ENCODE measurements around the gene INPP1.
A peak's percentile ranks its signal among the peaks of the same experiment; 100 is the strongest.

DNA sequence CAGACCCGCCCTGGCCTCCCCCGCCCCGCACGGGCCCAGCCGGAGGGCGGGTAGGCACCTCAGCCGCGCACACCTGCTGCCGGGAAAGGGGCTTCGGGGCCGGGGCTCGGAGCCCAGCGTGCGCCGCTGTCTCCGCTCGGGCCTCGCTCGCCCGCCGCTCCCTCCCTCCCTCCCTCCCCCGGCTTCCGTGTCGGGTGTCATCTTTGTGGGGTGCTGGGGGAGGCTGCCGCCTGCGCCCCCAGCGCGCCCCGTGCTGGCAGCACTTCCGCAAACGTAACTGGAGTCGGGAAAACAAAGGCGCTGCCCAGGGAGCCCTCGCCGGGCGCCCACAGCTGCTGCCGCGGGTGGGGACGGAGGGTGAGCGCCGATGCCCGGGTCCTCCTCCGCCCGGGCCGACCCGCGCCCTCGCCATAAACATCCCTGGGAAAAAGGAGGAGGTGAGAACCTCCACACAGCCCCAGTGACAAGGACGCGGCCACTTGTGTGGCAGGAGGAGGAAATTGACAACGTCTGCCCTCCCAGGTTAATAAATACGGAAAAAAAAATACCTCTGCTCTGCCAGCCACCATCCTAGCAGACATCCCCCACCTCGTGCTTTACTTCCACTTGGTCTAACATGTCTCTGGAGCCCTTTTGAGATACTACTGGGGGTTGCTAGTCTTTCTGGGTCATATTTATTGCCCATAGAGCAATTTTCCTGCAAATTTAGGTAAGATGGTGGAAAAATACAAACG is 65.3 kb downstream of the INPP1 start:
- TF ChIP-seq, protein P1, sequence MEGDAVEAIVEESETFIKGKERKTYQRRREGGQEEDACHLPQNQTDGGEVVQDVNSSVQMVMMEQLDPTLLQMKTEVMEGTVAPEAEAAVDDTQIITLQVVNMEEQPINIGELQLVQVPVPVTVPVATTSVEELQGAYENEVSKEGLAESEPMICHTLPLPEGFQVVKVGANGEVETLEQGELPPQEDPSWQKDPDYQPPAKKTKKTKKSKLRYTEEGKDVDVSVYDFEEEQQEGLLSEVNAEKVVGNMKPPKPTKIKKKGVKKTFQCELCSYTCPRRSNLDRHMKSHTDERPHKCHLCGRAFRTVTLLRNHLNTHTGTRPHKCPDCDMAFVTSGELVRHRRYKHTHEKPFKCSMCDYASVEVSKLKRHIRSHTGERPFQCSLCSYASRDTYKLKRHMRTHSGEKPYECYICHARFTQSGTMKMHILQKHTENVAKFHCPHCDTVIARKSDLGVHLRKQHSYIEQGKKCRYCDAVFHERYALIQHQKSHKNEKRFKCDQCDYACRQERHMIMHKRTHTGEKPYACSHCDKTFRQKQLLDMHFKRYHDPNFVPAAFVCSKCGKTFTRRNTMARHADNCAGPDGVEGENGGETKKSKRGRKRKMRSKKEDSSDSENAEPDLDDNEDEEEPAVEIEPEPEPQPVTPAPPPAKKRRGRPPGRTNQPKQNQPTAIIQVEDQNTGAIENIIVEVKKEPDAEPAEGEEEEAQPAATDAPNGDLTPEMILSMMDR (IDR thresholded peaks at IDR 0.05; ENCODE audit: control extremely low read depth in 1 of 3, insufficient read depth in 1 of 3, low read depth in 1 of 3, low read length in 3 of 3) = no peak
- TF ChIP-seq SUZ12 (IDR thresholded peaks at IDR 0.05; ENCODE audit: low read length) (peak; percentile 7; the same call in 1 of the 2 replicates), RAD21 (IDR thresholded peaks at IDR 0.05 in 1 of 2, conservative IDR thresholded peaks at IDR 0.05 in 1 of 2; ENCODE audit: low read depth in 2 of 2, low read length in 2 of 2) (no peak), CHD2 (IDR thresholded peaks at IDR 0.05; ENCODE audit: low read length) (no peak), TBP (IDR thresholded peaks at IDR 0.05; ENCODE audit: low read depth, low read length) (no peak), POLR2A (IDR thresholded peaks at IDR 0.05; ENCODE audit: control extremely low read depth in 1 of 2, low read depth in 2 of 2, low read length in 2 of 2) (no peak; a peak in 1 of 3 replicates), BRCA1 (IDR thresholded peaks at IDR 0.05; ENCODE audit: low read depth, low read length) (no peak), GABPA (IDR thresholded peaks at IDR 0.05; ENCODE audit: borderline replicate concordance, insufficient read depth, low read length) (no peak), TAF1 (IDR thresholded peaks at IDR 0.05; ENCODE audit: low read depth, low read length) (no peak), JUN (IDR thresholded peaks at IDR 0.05; ENCODE audit: low read depth, low read length) (no peak), SAP30 (IDR thresholded peaks at IDR 0.05; ENCODE audit: insufficient read depth, insufficient replicate concordance, low read length) (no peak)

All from H1 (cell line).